CD4-positive, CD25-positive, alpha-beta regulatory T cell (primary cell): ENCODE data around the gene POLR1A. TPM values are rescaled to one million over a fixed set of nuclear protein-coding genes. Genes with fewer than 3 reads are reported as not detected.

Experiments
- ATAC-seq, 2 donors: fragments of 150-1000 bp; cut with Tn5 transposase; one replicate each; pipeline ENCODE4 v1.10.0; 2021; ENCODE audit warnings: low read depth in 2 of 2, moderate number of reproducible peaks in 2 of 2, moderate library complexity in 1 of 2
- DNase-seq, 3 donors: peaks; one replicate each; pipeline versions ENCODE4 v3.0.0 to v3.0.0-alpha.2; 2012 to 2022; ENCODE audit warnings: mixed read lengths in 1 of 3
- H3K27ac ChIP-seq: one replicate; pipeline ENCODE4 v1.7.0; 2013; ENCODE audit warnings: mild to moderate bottlenecking, low read length; ENCODE audit not compliant: insufficient read depth, poor library complexity, severe bottlenecking
- H3K27me3 ChIP-seq: one replicate; pipeline ENCODE4 v1.7.0; 2013; ENCODE audit warnings: low read length; ENCODE audit not compliant: control insufficient read depth, insufficient read depth
- H3K36me3 ChIP-seq: one replicate; pipeline ENCODE4 v1.7.0; 2013; ENCODE audit warnings: mild to moderate bottlenecking, low read length, moderate library complexity; ENCODE audit not compliant: control insufficient read depth, insufficient read depth
- H3K4me1 ChIP-seq: 2 replicates; pipeline ENCODE4 v1.7.0; 2013; ENCODE audit warnings: mild to moderate bottlenecking, low read length; ENCODE audit not compliant: insufficient read depth, control insufficient read depth, poor library complexity, severe bottlenecking
- H3K4me3 ChIP-seq: one replicate; pipeline ENCODE4 v1.7.0; 2013; ENCODE audit warnings: low read depth, mild to moderate bottlenecking, low read length, moderate library complexity
- H3K9me3 ChIP-seq, 2 experiments: 1 replicate in 1 of 2; 2 replicates in 1 of 2; pipeline ENCODE4 v1.7.0; 2013; ENCODE audit warnings: low read length in 2 of 2, mild to moderate bottlenecking in 1 of 2, moderate library complexity in 1 of 2; ENCODE audit not compliant: control insufficient read depth in 2 of 2
- H3K27ac Mint-ChIP-seq, 3 donors: one replicate each; pipeline ENCODE4 v1.8.0; 2020 to 2022; ENCODE audit warnings: mild to moderate bottlenecking in 3 of 3, mixed read lengths in 3 of 3, moderate library complexity in 2 of 3
- H3K27me3 Mint-ChIP-seq: one replicate; pipeline ENCODE4 v1.8.0; 2022; ENCODE audit warnings: mild to moderate bottlenecking, mixed read lengths
- H3K36me3 Mint-ChIP-seq: one replicate; pipeline ENCODE4 v1.8.0; 2020; ENCODE audit warnings: mixed read lengths
- H3K4me1 Mint-ChIP-seq, 4 donors: one replicate each; pipeline ENCODE4 v1.8.0; 2020 to 2022; ENCODE audit warnings: mixed read lengths in 4 of 4, mild to moderate bottlenecking in 1 of 4
- H3K4me3 Mint-ChIP-seq, 4 donors: one replicate each; pipeline ENCODE4 v1.8.0; 2020 to 2022; ENCODE audit warnings: mild to moderate bottlenecking in 4 of 4, mixed read lengths in 4 of 4, moderate library complexity in 3 of 4
- H3K9me3 Mint-ChIP-seq, 7 donors: one replicate each; pipeline ENCODE4 v1.8.0; 2020 to 2022; ENCODE audit warnings: mixed read lengths in 7 of 7, mild to moderate bottlenecking in 3 of 7, moderate library complexity in 2 of 7
- polyA plus RNA-seq, 4 donors: library from polyadenylated mRNA; unstranded; fragments of 300-500 nt; fragmentation: Illumina TruSeq; gene quantifications; one replicate each; pipeline ENCODE4 v1.2.3, GENCODE V29; 2021
- total RNA-seq: library from RNA; stranded (reverse); gene quantifications from one replicate; pipeline ENCODE4 v1.2.3, GENCODE V29; 2022

Gene POLR1A
- total RNA-seq (23.9 TPM), polyA plus RNA-seq (1 to 10 TPM; 1.3 to 3.0 (median 2.3) TPM)

GRCh38 chr2:86105252-86105968 lies at the start of gene POLR1A:
Gene POLR1A (minus strand): TSS chr2:86105886. CDS start chr2:86105776, 110 bp downstream.
- peak; percentile 77 to 96 (median 92) for DNase-seq
- H3K27ac Mint-ChIP-seq: peak within 1 kb of the TSS; percentile 95 to 100 (median 97)
- H3K9me3 ChIP-seq: no peaks in the 10 kb centered on the region
- ATAC-seq: peak; percentile 78 to 79
- H3K36me3 Mint-ChIP-seq: peaks cover 22% of the 10 kb centered on the region
- peak within 1 kb of the TSS; percentile 88 to 98 (median 90) for H3K4me3 Mint-ChIP-seq
- H3K9me3 Mint-ChIP-seq: peaks cover 0 to 2% (median 0%) of the 10 kb centered on the region in 7 donors
- no peaks in the 10 kb centered on the region for H3K27me3 ChIP-seq
- H3K4me3 ChIP-seq: peak within 1 kb of the TSS; percentile 98
- H3K4me1 Mint-ChIP-seq: peaks cover 4 to 78% (median 62%) of the 10 kb centered on the region in 4 donors
- peak within 1 kb of the TSS; percentile 91 for H3K27ac ChIP-seq
- peaks cover 24% of the 10 kb centered on the region for H3K36me3 ChIP-seq
- H3K27me3 Mint-ChIP-seq: no peaks in the 10 kb centered on the region
- peaks cover 31% of the 10 kb centered on the region for H3K4me1 ChIP-seq

- Histone ChIP-seq H3K27ac (no peak overlapping the region), H3K36me3 (peaks cover 68% of the 10 kb centered on the region), H3K9me3 (no peaks in the 10 kb centered on the region), H3K4me1 (no peaks in the 10 kb centered on the region), H3K27me3 (no peaks in the 10 kb centered on the region), H3K4me3 (no peak overlapping the region)
- no peak for ATAC-seq
- H3K27me3 Mint-ChIP-seq: no peaks in the 10 kb centered on the region
- DNase-seq: no peak
- peaks cover 36% of the 10 kb centered on the region for H3K36me3 Mint-ChIP-seq
- H3K4me1 Mint-ChIP-seq: peaks cover 0 to 16% (median 4%) of the 10 kb centered on the region in 4 donors
- H3K27ac Mint-ChIP-seq: peak overlapping the region in 2 of 3 donors; percentile 20 to 80
- no peaks in the 10 kb centered on the region for H3K9me3 Mint-ChIP-seq
- H3K4me3 Mint-ChIP-seq: no peak overlapping the region
Observed at GRCh38 chr2:86150502-86150901, 44.8 kb upstream of the POLR1A start.

DNA sequence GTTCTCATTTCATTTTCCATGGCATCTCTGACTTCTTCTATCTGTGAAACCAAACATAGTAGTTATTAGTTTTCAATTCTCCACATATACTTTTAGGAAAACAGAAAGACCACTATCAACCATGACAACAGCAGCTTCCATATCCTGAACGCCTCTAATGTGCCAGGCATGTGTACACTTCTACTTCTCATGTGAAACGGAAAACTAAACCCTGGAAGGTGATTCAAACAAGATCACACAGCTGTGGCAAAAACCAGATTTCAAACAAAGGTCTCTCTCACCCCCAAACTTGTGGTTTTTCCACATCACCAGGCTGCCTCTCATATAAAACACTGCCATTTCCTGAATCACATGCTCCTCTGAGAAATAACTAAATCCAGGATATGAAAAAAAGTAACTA lies 42.1 kb upstream of the POLR1A start:
- Mint-ChIP-seq H3K4me1 (peaks cover 0 to 14% (median 2%) of the 10 kb centered on the region in 4 donors), H3K4me3 (no peak overlapping the region), H3K36me3 (peaks cover 52% of the 10 kb centered on the region), H3K9me3 (no peaks in the 10 kb centered on the region), H3K27ac (peak overlapping the region in 1 of 3 donors; percentile 31), H3K27me3 (no peaks in the 10 kb centered on the region)
- Histone ChIP-seq H3K27me3 (no peaks in the 10 kb centered on the region), H3K36me3 (peaks cover 79% of the 10 kb centered on the region), H3K4me3 (no peak overlapping the region), H3K4me1 (no peaks in the 10 kb centered on the region), H3K27ac (no peak overlapping the region), H3K9me3 (no peaks in the 10 kb centered on the region)
- ATAC-seq (no peak), DNase-seq (no peak)

DNA sequence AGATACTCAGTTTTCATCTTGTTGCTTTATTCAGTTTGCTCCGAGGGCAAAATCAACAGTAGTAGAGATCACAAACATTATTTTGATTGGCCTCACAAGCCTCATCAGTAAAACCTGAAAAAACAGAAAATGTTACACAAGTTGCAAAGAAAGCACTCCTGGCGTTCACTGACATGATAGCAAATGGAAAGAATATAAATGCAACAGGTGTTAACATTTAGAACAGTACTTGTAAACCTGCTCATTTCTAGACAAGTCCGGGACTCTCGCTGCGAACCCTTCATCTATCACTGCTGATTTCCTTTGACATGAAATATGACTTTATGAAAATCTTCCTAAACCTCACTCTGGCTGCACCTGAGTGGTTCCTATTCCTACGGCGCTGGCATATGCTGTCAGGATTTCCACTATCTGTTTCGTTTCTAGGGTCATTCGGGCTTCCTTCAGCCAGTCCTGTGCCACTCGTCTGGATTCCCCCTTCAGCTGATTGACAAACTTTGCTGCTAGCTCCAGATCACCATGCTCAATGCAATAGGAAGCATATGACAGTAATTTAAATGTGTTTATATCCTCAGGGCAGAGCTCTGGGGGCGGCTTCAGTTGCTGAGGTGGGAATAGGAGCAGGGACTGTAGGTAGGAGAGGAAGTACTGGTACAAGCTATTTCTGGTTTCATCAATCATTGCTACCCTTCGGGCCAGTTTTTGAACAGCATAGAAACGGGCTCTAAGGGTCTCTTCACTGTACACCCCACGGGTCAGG lies 38.4 kb upstream of the POLR1A start:
- peaks cover 82% of the 10 kb centered on the region for H3K36me3 ChIP-seq
- H3K4me1 ChIP-seq: peaks cover 6% of the 10 kb centered on the region
- DNase-seq (no peak), ATAC-seq (no peak)
- Mint-ChIP-seq H3K4me3 (no peak overlapping the region), H3K9me3 (no peaks in the 10 kb centered on the region), H3K36me3 (peaks cover 47% of the 10 kb centered on the region), H3K4me1 (peaks cover 0 to 14% (median 7%) of the 10 kb centered on the region in 4 donors), H3K27ac (peak overlapping the region in 1 of 3 donors; percentile 35), H3K27me3 (no peaks in the 10 kb centered on the region)
- no peaks in the 10 kb centered on the region for H3K9me3 ChIP-seq
- H3K27me3 ChIP-seq: no peaks in the 10 kb centered on the region
- H3K27ac ChIP-seq: no peak overlapping the region
- H3K4me3 ChIP-seq: no peak overlapping the region

GRCh38 chr2:86143307-86143706 lies 37.6 kb upstream of the POLR1A start:
- no peaks in the 10 kb centered on the region for H3K27me3 Mint-ChIP-seq
- H3K4me1 ChIP-seq: peaks cover 6% of the 10 kb centered on the region
- H3K36me3 Mint-ChIP-seq: peaks cover 47% of the 10 kb centered on the region
- no peaks in the 10 kb centered on the region for H3K27me3 ChIP-seq
- H3K27ac ChIP-seq: no peak overlapping the region
- H3K36me3 ChIP-seq: peaks cover 81% of the 10 kb centered on the region
- no peaks in the 10 kb centered on the region for H3K9me3 Mint-ChIP-seq
- H3K4me1 Mint-ChIP-seq: peaks cover 0 to 15% (median 7%) of the 10 kb centered on the region in 4 donors
- H3K4me3 Mint-ChIP-seq: no peak overlapping the region
- no peaks in the 10 kb centered on the region for H3K9me3 ChIP-seq
- no peak overlapping the region for H3K4me3 ChIP-seq
- no peak for DNase-seq
- no peak for ATAC-seq
- H3K27ac Mint-ChIP-seq: no peak overlapping the region

DNA sequence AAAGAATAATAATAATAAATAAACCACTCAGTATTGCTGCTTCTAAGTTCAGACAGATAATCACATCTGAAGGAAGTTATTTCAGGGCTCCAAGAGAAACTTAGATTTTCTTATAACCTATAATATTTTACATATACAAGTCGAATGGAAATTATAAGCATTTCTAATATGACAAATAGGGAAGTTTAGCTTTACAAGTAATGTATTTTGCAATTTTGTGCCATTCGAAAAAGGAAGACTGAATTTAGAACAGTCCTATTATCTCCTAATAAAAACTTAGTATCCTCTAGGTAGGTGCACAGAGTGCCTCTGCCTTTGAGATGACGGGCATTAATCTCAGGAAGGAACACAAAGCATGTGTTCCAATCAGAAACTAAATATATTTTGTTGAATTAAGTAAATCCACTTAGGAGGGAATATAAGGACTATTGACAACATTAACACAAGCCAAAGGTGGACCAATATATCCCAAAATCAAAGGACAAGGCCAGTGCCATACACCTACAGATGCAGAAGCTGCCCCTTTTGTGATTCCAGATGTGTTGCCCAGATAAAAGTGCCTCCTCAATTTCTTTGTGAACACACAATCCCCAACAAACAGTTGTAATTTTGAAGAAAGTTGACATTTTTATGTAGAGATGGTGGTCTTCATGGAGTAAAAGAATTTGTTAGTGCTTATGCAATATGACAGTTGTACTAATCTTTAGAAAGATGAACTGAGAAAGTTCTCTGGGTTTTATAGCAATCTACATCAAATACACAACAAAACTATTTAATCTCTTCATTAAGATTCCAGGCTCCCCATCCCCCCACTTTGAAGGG lies 37.0 kb upstream of the POLR1A start:
- Mint-ChIP-seq H3K4me3 (no peak overlapping the region), H3K36me3 (peaks cover 48% of the 10 kb centered on the region), H3K27me3 (no peaks in the 10 kb centered on the region), H3K4me1 (peaks cover 0 to 15% (median 7%) of the 10 kb centered on the region in 4 donors), H3K27ac (no peak overlapping the region), H3K9me3 (no peaks in the 10 kb centered on the region)
- peaks cover 6% of the 10 kb centered on the region for H3K4me1 ChIP-seq
- H3K27me3 ChIP-seq: no peaks in the 10 kb centered on the region
- peaks cover 82% of the 10 kb centered on the region for H3K36me3 ChIP-seq
- no peak overlapping the region for H3K4me3 ChIP-seq
- DNase-seq: no peak
- ATAC-seq: no peak
- H3K27ac ChIP-seq: no peak overlapping the region
- H3K9me3 ChIP-seq: no peaks in the 10 kb centered on the region

DNA sequence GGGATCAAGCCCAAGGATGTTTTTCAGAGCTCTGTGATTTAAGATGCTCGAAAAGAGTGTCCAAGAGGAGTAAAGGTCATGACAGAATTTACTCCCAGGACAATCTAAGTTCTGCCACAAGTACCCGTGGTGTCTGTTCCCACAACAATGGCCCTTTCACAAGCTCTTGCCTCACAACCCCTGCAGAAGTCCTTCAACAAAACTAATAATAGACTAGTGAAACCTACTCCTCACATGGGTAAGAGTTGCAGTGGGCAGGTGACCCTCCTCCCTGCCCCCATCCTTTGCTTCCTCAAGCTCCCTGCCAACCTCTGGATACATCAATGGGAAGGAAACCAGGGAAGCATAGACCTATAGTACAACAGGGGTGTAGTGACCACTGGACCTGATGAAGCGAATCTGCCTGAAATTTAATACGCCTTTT lies 35.3 kb upstream of the POLR1A start:
- H3K4me1 ChIP-seq: peaks cover 6% of the 10 kb centered on the region
- H3K4me3 Mint-ChIP-seq: no peak overlapping the region
- H3K27ac Mint-ChIP-seq: peak overlapping the region; percentile 5 to 57 (median 38)
- H3K36me3 Mint-ChIP-seq: peaks cover 57% of the 10 kb centered on the region
- peaks cover 83% of the 10 kb centered on the region for H3K36me3 ChIP-seq
- DNase-seq (no peak), ATAC-seq (no peak)
- H3K9me3 Mint-ChIP-seq: no peaks in the 10 kb centered on the region
- H3K4me3 ChIP-seq: no peak overlapping the region
- H3K27me3 ChIP-seq: no peaks in the 10 kb centered on the region
- H3K4me1 Mint-ChIP-seq: peaks cover 0 to 15% (median 7%) of the 10 kb centered on the region in 4 donors
- no peak overlapping the region for H3K27ac ChIP-seq
- no peaks in the 10 kb centered on the region for H3K9me3 ChIP-seq
- no peaks in the 10 kb centered on the region for H3K27me3 Mint-ChIP-seq
